GM21528 (cell line): Measurements from ENCODE around the gene PARS2.

Experiments used
- ATAC-seq: cut with Tn5 transposase; IDR thresholded peaks from one replicate; pipeline ENCODE4 v1.9.1; 2021; ENCODE audit warnings: mild to moderate bottlenecking, moderate library complexity; ENCODE audit not compliant: unreplicated experiment, low FRiP score

The PARS2 gene

DNA sequence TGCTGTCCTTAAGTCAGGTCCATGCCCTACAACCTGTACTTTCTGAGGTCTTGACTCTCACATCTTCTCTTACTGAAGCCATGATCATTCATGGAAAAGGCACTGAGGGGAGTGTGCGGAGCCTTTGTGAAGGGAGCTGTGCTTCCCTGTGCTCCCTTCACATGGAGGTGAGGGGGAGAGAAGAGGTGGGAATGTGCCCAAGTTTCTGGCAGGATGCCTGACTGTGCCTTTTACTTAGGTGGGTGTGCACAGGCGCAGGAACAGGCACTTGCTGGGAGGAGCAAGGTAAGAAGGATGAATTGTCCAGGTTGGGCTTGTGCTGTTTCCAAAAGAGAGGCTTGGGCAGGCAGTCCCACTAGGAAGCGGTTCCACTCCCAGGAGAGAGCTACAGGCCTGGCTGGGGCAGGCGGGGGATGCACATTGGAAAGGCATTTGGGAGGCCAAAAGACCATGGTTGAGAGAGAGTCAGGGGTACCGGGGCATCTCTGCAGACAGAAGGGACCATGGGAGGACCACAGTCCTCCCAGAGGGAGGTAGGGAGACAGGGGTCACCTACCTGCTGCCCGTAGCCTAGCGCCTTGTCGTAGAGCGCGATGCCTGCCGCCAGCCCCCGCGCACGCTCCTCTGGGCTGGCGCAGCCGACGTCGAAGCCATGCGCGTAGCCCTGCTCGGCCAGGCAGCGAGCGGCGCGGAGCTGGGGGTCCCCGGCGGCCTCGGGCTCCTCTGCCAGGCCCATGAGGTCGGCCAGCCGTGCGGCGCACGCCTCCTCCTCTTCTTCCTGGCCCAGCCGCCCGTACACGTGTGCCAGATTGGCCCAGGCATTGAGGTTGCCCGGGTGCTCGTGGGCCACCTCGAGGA, 35.9 kb upstream of the PARS2 start:
- ATAC-seq = no peak

- peak; percentile 43 for ATAC-seq
These were observed 34.7 kb upstream of the PARS2 start for GRCh38 chr1:54798769-54799641.

DNA sequence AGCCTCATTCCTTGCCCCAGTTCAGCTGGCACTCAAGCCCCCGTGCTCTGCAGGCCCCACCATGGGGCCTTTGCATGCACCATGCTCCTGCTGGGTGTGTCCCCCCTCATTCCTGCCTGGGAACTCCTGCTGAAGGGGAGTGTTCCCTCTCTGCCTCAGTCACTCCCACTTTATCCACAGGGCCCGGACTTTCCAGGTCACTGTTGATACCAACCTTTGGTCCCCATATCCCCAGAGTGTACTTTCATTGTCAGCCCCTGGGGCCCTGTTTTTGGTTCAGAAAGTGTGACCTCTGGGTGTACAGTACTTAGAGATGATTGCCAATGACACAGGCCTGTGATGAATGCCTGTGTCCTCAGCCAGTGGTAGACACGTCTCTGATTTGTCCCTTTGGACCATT, 33.9 kb upstream of the PARS2 start:
- ATAC-seq = no peak

DNA sequence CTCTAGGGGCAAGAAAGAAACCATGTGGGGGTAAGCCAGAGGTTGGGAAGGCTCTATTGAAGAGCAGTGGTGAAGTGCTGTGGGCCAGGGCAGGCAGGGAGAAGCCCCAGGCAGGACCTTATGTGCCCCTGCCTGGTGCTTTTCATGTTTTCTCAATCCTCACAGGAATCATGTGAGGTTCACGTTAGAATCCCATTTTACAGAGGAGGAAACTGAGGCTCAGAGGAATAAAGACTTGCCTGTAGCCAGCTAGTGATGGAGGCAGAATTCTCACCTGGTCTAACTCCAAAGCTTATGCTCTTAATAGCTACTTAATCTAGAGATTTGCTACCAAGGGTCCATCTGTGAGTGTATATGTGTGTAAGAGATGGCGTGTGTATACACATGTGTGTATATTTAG, 32.6 kb upstream of the PARS2 start:
- ATAC-seq = no peak

GRCh38 chr1:54795841-54796468, 31.6 kb upstream of the PARS2 start:
- no peak for ATAC-seq

GRCh38 chr1:54795356-54795665, 31.0 kb upstream of the PARS2 start:
- no peak for ATAC-seq

GRCh38 chr1:54794451-54795355, 30.4 kb upstream of the PARS2 start:
- ATAC-seq = no peak

GRCh38 chr1:54792686-54793282, 28.5 kb upstream of the PARS2 start:
- no peak for ATAC-seq

DNA sequence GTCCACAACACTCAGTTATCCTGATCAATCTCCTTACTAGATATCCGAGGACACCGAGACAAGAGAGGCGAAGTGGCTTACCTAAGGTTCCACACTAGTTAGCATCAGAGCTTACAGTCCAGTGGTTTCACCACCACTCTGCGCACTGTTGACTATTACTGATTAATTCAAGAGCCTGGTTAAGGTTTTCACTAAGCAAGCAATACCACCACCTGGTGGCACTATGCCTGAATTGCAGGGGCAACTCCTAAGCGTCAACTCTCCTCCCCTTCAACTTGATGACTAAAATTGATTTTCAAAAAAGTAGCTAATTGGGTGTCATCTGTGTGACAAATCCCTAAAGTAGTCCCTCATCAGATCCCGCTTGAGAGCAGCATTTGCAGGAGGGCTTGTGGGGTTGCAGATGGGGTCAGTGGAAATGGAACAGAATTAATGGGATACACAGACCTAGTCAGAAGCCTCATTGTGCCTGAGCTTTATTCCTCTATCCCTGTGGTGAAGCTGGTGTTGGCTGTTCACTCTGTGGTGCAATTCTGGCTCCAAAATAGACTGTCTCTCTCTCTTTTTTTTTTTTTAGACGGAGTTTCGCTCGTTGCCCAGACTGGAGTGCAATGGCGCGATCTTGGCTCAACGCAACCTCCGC, 27.7 kb upstream of the PARS2 start:
- ATAC-seq = no peak

DNA sequence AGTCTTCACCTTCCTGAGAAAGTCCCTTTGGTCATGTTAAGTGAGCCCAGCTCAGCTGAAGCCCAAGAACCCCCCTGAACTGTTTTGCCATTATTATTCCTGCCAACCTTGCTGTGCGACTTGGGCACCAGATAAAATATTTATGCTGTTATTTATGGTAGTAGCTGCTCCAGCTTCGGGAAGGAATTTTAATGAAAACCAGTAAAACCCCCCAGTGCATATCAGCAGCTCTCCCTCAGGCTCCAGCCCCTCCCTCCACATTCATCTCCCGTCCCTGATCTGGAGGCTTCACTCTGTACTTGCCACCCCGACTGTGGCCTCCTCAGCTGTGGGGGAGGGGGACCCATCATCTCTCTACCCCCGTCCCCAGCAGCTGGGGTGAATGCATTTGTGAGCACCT, 24.1 kb upstream of the PARS2 start:
- no peak for ATAC-seq

- ATAC-seq = no peak
These were observed 23.3 kb upstream of the PARS2 start for GRCh38 chr1:54787604-54788003.

DNA sequence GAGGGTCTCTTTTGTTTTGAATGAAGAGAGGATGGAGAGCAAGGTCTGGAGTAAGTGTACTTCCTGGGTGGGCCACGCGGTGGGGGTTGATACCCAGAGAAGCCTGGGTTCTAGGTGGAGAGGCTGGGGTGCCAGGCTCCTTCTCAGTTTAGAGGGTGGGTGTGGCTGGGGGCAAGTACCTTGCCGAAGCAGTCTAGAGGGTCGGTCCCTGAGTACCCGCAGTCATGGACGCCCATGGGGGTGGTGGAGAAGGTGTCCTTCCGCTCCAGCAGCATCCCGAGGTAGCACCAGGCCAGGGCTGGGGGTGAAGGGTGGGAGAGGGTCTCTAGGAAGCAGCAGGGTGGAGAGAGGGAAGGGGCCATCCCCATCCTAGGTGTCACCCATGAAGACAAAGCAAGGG, 22.5 kb upstream of the PARS2 start:
- ATAC-seq = no peak

DNA sequence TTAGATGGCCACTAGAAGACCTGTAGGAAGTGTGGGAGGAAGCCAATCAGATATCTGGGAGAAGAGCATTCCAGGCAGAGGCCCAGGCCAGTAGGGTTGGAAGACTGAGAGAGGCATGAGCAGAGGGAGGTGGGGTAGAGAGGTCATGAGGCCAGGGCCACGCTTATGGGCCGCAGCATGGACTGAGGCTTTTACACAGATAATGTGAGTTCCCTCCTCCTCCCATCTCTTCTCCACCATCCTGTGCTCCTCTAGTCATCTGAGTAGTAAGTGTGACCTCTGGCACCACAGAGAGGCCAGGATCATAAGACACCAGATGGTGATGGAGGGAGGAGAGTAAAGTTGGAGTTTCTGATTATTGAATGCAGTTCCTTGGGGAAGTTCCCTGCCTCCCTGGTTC, 19.7 kb upstream of the PARS2 start:
- ATAC-seq = no peak

GRCh38 chr1:54782588-54782987, 18.3 kb upstream of the PARS2 start:
- no peak for ATAC-seq

GRCh38 chr1:54782156-54782555, 17.8 kb upstream of the PARS2 start:
- ATAC-seq = no peak

DNA sequence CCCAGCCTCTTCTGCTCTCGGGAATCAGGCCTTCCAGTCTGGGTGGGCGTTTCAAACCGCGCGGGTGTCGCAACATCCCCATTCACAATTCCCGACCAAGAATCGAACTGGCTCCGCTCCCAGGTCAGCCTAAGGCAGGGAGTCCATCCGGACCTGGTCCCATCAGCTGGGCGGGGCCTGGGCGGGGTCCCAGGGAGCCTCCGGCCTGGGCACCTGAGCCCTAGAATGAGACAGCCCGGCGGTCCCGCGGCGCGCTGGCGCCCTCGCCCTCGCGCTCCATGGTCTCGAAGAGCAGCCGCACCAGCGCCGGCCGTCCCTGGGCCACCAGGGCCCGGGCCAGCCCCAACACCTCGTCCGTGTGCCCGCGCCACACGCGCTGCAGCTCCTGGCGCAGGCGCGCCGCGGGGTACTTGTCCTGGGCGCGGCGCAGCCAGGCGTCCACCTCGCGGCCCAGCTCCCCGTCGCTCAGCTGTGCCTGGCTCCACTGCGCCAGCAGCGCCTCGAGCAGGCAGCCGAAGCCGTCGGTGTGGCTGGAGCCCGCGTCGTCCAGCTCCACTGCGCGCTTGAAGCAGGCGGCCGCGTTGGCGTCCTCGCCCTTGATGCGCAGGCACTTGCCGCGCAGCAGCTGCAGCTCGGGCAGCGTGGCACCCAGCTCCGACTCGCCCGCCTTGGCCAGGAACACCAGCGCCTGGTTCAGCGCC, 16.9 kb upstream of the PARS2 start:
- ATAC-seq = no peak

- ATAC-seq = no peak
These were observed 13.1 kb upstream of the PARS2 start for GRCh38 chr1:54777431-54777830.

GRCh38 chr1:54777011-54777410, 12.7 kb upstream of the PARS2 start:
- ATAC-seq = no peak
